Lower leg skin (tissue), 4 donors: ENCODE data around the gene MBNL3. TPM values are rescaled to one million over a fixed set of nuclear protein-coding genes. Genes with fewer than 3 reads are reported as not detected.
"Not testable (repeated sequence)": the region's sequence is repeated elsewhere in the genome, so short reads cannot be mapped to it uniquely, and the experiment has no call there.

Experiments used
- DNase-seq, 2 donors: peaks; one replicate each; pipeline ENCODE4 v3.0.0-alpha.2; 2019; ENCODE audit warnings: low spot score in 2 of 2
- H3K4me3 ChIP-seq: fragments of 200-600 bp; sonication (generic); 2 replicates; pipeline ENCODE4 v1.5.1; 2017; ENCODE audit warnings: mild to moderate bottlenecking, low read depth; ENCODE audit not compliant: poor library complexity, severe bottlenecking
- POLR2A ChIP-seq, 2 donors: fragments of 450-650 bp; IDR thresholded peaks; one replicate each; pipeline ENCODE4 v1.6.1; 2016 to 2017; ENCODE audit warnings: antibody characterized with exemption in 2 of 2, mild to moderate bottlenecking in 1 of 2, moderate library complexity in 1 of 2
- WGBS, 2 donors: methylation state at CpG; one replicate each; pipeline ENCODE4 v1.1.5; 2018; 5-methylcytosine and 5-hydroxymethylcytosine counted together
- intact Hi-C: fragments of 100-400 bp; cut with DNase I; formaldehyde crosslinking; loops from one replicate; pipeline ENCODE4 v1.15.0; 2023; ENCODE audit warnings: low total_unique reads
- total RNA-seq, 4 donors: library from RNA; depleted of rRNA; stranded (reverse); fragments of >200 nt; gene quantifications; one replicate each; pipeline ENCODE4 v1.1.0, GENCODE V29; 2016
- TF ChIP-seq, protein P1 (sequence below), 3 donors: fragments of 450-650 bp; IDR thresholded peaks; one replicate each; pipeline ENCODE4 v1.5.1; 2016; ENCODE audit warnings: antibody characterized with exemption in 3 of 3, mild to moderate bottlenecking in 3 of 3, moderate library complexity in 2 of 3

Gene MBNL3
- total RNA-seq, 4 donors from 2014 or later = 22.6 to 33.3 (median 27.2) TPM

DNA sequence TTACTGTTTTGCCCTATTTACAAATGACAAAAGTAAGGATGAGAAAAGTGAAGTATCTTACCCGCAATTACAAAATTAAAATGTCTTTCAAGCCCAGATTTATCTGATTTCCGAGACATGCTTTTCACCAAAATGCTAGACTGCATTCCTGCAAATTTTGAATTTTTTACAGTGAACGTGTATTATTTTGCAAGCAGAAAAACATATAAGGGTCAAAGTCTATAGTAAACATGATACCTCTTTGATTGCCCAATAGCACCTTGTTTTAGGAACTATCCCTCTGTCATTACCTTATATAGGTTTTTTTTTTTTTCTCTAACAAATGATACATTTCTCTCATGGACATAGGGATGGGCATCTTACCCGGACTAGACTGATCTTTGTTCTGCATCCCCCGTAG lies 135.4 kb downstream of the MBNL3 start:
- H3K4me3 ChIP-seq = no peak overlapping the region
- TF ChIP-seq POLR2A (IDR thresholded peaks at IDR 0.05) = no peak
- TF ChIP-seq, protein P1, sequence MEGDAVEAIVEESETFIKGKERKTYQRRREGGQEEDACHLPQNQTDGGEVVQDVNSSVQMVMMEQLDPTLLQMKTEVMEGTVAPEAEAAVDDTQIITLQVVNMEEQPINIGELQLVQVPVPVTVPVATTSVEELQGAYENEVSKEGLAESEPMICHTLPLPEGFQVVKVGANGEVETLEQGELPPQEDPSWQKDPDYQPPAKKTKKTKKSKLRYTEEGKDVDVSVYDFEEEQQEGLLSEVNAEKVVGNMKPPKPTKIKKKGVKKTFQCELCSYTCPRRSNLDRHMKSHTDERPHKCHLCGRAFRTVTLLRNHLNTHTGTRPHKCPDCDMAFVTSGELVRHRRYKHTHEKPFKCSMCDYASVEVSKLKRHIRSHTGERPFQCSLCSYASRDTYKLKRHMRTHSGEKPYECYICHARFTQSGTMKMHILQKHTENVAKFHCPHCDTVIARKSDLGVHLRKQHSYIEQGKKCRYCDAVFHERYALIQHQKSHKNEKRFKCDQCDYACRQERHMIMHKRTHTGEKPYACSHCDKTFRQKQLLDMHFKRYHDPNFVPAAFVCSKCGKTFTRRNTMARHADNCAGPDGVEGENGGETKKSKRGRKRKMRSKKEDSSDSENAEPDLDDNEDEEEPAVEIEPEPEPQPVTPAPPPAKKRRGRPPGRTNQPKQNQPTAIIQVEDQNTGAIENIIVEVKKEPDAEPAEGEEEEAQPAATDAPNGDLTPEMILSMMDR (IDR thresholded peaks at IDR 0.05) = no peak
- no peak for DNase-seq
- WGBS, 2 donors = 85 to 96% methylated on average over 5 of the region's 5 CpGs
- intact Hi-C loops = no loop called here

DNA sequence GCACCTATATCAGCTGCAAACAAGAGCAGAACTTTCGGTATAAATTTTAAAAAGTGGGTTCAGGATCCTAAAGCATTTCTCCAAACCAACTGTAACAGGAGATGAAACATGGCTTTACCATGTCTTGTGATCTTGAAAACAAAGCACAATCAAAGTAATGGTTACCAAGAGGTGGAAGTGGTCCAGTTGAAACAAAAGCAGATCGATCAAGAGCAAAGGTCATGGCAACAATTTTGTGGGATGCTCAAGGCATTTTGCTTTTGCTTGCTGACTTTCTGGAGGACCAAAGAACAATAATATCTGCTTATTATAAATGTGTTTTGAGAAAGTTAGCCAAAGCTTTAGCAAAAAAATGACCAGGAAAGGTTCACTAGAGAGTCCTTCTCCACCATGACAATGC lies 152.7 kb downstream of the MBNL3 start:
- no peak overlapping the region for H3K4me3 ChIP-seq
- 90 to 96% methylated on average over 2 of the region's 2 CpGs for WGBS, 2 donors
- TF ChIP-seq, protein P1 (IDR thresholded peaks at IDR 0.05) = no peak
- intact Hi-C loops = no loop called here
- no peak for DNase-seq

DNA sequence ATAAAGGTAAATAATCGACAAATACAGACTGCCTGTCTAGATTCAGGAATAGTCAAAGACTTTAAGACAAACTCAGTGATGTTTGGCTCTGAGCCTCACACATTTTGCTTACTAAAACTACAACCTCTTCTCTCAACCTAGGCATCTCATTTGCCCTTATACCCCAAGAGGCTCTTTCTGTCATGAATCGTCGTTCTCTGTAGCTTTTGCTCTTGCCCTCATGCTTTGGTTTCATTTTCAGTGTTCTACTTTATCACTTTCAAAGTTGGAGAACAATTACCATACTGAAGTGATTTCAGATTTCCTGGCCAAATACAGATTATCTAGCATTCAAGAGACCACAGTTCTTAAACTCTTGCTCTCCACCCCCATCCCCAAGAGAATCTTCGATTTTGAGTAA lies 155.5 kb downstream of the MBNL3 start:
- no peak for TF ChIP-seq POLR2A (IDR thresholded peaks at IDR 0.05)
- TF ChIP-seq, protein P1 (IDR thresholded peaks at IDR 0.05) = no peak
- DNase-seq = no peak
- WGBS, 2 donors = 65 to 74% methylated on average over 4 of the region's 4 CpGs
- no peak overlapping the region for H3K4me3 ChIP-seq
- intact Hi-C loops = no loop called here

DNA sequence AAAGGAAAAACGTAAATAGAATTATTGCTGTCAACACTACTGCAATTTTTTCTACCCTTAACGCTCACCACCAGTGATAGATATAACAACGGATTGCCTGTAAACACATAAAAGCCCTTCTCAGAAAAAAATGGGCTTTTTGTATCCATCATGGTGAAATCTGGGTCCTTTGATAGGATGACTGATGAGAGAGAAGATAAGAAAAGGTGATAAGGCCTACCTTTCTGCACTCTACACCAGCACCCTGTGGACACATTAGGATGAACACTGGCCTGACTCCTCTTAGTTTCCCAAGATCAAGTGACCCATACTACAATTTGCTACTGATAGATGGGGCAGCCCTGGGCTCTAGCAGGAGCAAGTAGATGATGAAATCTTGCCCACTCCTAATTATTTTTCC lies 157.3 kb downstream of the MBNL3 start:
- H3K4me3 ChIP-seq = no peak overlapping the region
- intact Hi-C loops = no loop called here
- TF ChIP-seq, protein P1 (IDR thresholded peaks at IDR 0.05) = no peak
- WGBS, 2 donors = 57 to 94% methylated on average over 3 of the region's 3 CpGs
- no peak for DNase-seq

DNA sequence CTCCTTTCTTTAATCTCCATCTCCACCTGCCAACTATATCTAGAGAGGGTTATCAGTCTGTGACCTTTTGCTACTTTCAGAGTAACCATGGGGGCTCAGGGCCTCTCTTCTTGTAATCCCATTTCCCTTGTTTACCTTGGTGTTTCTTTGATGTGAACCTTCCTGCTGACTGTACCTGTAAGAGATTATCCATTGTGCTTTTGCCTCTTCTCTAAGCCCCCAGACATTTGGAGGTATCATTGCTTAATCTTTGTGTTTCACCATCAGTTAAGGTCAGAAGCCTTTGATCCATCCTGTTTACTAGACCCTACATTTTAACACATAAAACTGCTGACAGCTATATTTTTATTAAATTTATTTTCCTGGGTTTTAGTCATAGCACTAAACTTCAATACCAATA lies 157.8 kb downstream of the MBNL3 start:
- DNase-seq = no peak
- H3K4me3 ChIP-seq = no peak overlapping the region
- no peak for TF ChIP-seq POLR2A (IDR thresholded peaks at IDR 0.05)
- TF ChIP-seq, protein P1 (IDR thresholded peaks at IDR 0.05) = no peak
- intact Hi-C loops = no loop called here

DNA sequence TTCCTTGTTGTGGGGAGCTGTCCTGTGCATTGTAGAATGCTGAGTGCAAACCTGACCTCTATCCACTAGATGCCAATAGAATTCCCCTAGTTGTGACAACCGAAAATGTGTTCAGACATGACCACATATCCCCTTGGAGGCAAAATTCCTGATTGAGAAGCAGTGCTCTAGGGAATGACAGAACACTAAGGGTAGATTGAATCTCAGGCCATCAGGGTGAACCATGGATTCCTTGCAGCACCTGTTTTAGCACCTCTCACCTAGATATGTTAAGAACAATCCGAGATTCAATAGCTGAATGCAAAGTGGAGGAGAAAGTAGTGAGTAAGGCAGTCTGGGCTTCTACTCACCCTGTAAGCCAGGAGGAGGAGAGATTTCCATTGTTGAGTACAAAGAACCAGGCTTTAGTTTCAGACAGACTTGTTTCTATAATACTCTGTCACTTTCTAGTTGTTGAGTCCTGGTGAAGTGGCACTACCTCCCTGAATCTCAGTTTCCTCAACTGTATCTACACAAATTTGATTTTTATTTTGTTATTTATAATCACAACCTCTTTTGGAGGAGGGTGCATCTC lies 158.6 kb downstream of the MBNL3 start:
- no peak for TF ChIP-seq POLR2A (IDR thresholded peaks at IDR 0.05)
- TF ChIP-seq, protein P1 (IDR thresholded peaks at IDR 0.05) = no peak
- intact Hi-C loops = no loop called here
- no peak for DNase-seq
- 62 to 71% methylated on average over 2 of the region's 2 CpGs for WGBS, 2 donors
- H3K4me3 ChIP-seq = no peak overlapping the region

DNA sequence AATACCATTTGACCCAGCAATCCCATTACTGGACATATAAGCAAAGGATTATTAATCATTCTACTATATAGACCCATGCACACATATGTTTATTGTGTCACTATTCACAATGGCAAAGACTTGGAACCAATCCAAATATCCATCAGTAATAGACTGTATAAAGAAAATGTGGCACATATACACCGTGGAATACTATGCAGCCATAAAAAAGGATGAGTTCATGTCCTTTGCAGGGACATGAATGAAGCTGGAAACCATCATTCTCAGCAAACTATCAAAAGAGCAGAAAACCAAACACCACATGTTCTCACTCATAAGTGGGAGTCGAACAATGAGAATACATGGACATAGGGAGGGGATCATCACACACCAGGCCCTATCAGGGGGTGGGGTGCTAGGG lies 161.9 kb downstream of the MBNL3 start:
- intact Hi-C loops, DNase-seq, H3K4me3 ChIP-seq: not testable (repeated sequence)
- WGBS, 2 donors = 96 to 97% methylated on average over 2 of the region's 2 CpGs
